Esophagus squamous epithelium (tissue), 4 donors: ENCODE data around the gene ZNF776.

Source experiments
- POLR2A ChIP-seq, 4 donors: fragments of 450-650 bp; IDR thresholded peaks; one replicate each; pipeline ENCODE4 v1.6.1; 2017; ENCODE audit warnings: antibody characterized with exemption in 4 of 4, mild to moderate bottlenecking in 4 of 4, moderate library complexity in 3 of 4
- TF ChIP-seq, protein P1 (sequence below), 6 experiments: fragments of 450-650 bp in 4 of 6; fragments of 200-600 bp in 2 of 6; sonication (generic) in 2 of 6; IDR thresholded peaks; one replicate each; pipeline ENCODE4 v1.5.1; 2016 to 2019; ENCODE audit warnings: antibody characterized with exemption in 6 of 6, mild to moderate bottlenecking in 4 of 6, moderate library complexity in 4 of 6

DNA sequence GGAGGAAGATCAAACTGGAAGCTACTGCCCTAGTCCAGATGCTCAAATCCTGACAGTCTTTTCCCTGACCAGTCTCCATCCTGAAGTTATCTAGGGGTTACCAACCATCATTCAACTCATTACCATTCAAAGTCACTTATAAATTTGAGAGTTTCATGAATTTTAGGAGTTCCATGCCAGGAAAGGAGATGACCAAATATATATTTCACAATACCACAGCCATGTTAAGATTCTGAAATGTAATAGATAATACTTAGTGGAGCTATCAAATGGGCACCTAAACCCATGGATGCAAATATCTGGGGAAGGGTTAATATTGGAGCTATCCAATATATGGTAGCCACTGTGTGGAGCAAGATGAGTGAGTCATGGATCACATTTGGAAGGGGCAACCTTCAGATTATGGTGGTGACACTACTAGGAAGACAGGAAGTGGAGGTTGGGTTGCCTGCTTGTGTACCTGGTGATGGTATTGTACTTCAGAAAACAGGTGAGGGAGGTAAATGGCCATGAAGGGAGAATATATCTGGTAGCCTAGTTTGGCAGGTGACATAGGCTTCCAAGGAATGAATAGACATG, 41.6 kb downstream of the ZNF776 start:
- TF ChIP-seq, protein P1, sequence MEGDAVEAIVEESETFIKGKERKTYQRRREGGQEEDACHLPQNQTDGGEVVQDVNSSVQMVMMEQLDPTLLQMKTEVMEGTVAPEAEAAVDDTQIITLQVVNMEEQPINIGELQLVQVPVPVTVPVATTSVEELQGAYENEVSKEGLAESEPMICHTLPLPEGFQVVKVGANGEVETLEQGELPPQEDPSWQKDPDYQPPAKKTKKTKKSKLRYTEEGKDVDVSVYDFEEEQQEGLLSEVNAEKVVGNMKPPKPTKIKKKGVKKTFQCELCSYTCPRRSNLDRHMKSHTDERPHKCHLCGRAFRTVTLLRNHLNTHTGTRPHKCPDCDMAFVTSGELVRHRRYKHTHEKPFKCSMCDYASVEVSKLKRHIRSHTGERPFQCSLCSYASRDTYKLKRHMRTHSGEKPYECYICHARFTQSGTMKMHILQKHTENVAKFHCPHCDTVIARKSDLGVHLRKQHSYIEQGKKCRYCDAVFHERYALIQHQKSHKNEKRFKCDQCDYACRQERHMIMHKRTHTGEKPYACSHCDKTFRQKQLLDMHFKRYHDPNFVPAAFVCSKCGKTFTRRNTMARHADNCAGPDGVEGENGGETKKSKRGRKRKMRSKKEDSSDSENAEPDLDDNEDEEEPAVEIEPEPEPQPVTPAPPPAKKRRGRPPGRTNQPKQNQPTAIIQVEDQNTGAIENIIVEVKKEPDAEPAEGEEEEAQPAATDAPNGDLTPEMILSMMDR (IDR thresholded peaks at IDR 0.05), result no peak
- no peak for TF ChIP-seq POLR2A (IDR thresholded peaks at IDR 0.05)
